Endothelial cell of umbilical vein (primary cell): ENCODE results near the gene ADARB2. TPM values are rescaled to one million over a fixed set of nuclear protein-coding genes. Genes with fewer than 3 reads are reported as not detected.
"Not testable (repeated sequence)": the region's sequence is repeated elsewhere in the genome, so short reads cannot be mapped to it uniquely, and the experiment has no call there.

ENCODE experiments used
- BruUV-seq: library from RNA; stranded (reverse); fragments of 400-500 nt; replicated peaks from 2 replicates; lab custom pipeline; 2021; lab: Mats Ljungman, UMichigan
- CTCF ChIA-PET: fragments of 300-600, 350-600 bp; sonication (Branson Sonifier 250); formaldehyde crosslinking; loops from one replicate; lab custom pipeline; 2021; ENCODE audit warnings: antibody characterized with exemption, inconsistent platforms; lab: Charles Lee
- POLR2A ChIA-PET: fragments of 300-600, 350-600 bp; sonication (Branson Sonifier 250); formaldehyde crosslinking; loops from one replicate; lab custom pipeline; 2021; ENCODE audit warnings: antibody characterized with exemption, inconsistent platforms; lab: Charles Lee
- DNase-seq: peaks from one replicate; pipeline ENCODE4 v3.0.0-alpha.2; 2011; ENCODE audit warnings: low read depth, low spot score
- FAIRE-seq: peaks from 2 replicates; lab custom pipeline; 2011; peaks lifted over from hg19 to GRCh38; lab: Jason Lieb, UNC
- H2AFZ ChIP-seq: 2 replicates; pipeline ENCODE4 v1.6.0; 2012; ENCODE audit warnings: low read depth, low read length, control low read depth, inconsistent platforms
- H3K27ac ChIP-seq: 2 replicates; pipeline ENCODE4 v1.5.1; 2011; ENCODE audit warnings: low read depth, mild to moderate bottlenecking, control low read depth, low read length, moderate library complexity; ENCODE audit not compliant: insufficient read depth
- H3K27me3 ChIP-seq, 2 experiments: 2 replicates each; pipeline versions ENCODE4 v1.6.0 to v1.6.1; 2011; ENCODE audit warnings: low read length in 2 of 2, mixed read lengths in 1 of 2; ENCODE audit not compliant: control insufficient read depth in 2 of 2, insufficient read depth in 2 of 2
- H3K36me3 ChIP-seq, 2 experiments: 2 replicates in 1 of 2; 3 replicates in 1 of 2; pipeline ENCODE4 v1.5.1; 2011; ENCODE audit warnings: low read length in 2 of 2, mild to moderate bottlenecking in 1 of 2, moderate library complexity in 1 of 2; ENCODE audit not compliant: control insufficient read depth in 2 of 2, insufficient read depth in 2 of 2; ENCODE audit errors: extremely low read depth in 1 of 2
- H3K4me1 ChIP-seq: 3 replicates; pipeline ENCODE4 v1.5.1; 2011; ENCODE audit warnings: mild to moderate bottlenecking, low read length; ENCODE audit not compliant: control insufficient read depth, insufficient read depth; ENCODE audit errors: extremely low read depth
- H3K4me2 ChIP-seq: 2 replicates; pipeline ENCODE4 v1.6.1; 2011; ENCODE audit warnings: low read length, control low read depth, mixed read lengths; ENCODE audit not compliant: insufficient read depth
- H3K4me3 ChIP-seq, 3 experiments: fragments of 200-600 bp in 1 of 3; sonication (generic), shearing (Covaris generic) in 1 of 3; replicated peaks in 1 of 3; 2 replicates each; pipeline ENCODE4 v1.5.1; 2011 to 2016; ENCODE audit warnings: control low read depth in 3 of 3, low read length in 3 of 3, mild to moderate bottlenecking in 2 of 3, inconsistent platforms in 1 of 3, low read depth in 1 of 3, moderate library complexity in 1 of 3; ENCODE audit not compliant: insufficient read depth in 1 of 3
- H3K79me2 ChIP-seq: 2 replicates; pipeline ENCODE4 v1.6.0; 2012; ENCODE audit warnings: low read length, inconsistent platforms; ENCODE audit not compliant: control insufficient read depth, insufficient read depth
- H3K9ac ChIP-seq: replicated peaks from 2 replicates; pipeline ENCODE3; 2011; ENCODE audit warnings: low read length, control low read depth; ENCODE audit not compliant: insufficient read depth; ENCODE audit errors: extremely low read depth
- H3K9me1 ChIP-seq: replicated peaks from 3 replicates; pipeline ENCODE4 v1.6.0; 2011; ENCODE audit warnings: mild to moderate bottlenecking, low read length; ENCODE audit not compliant: control insufficient read depth, insufficient read depth; ENCODE audit errors: extremely low read depth
- H3K9me3 ChIP-seq: replicated peaks from 2 replicates; pipeline ENCODE4 v1.5.1; 2012; ENCODE audit warnings: low read length, inconsistent platforms; ENCODE audit not compliant: control insufficient read depth, insufficient read depth
- H4K20me1 ChIP-seq: replicated peaks from 2 replicates; pipeline ENCODE3; 2011; ENCODE audit warnings: mild to moderate bottlenecking, low read length; ENCODE audit not compliant: control insufficient read depth, insufficient read depth; ENCODE audit errors: extremely low read depth
- EZH2 ChIP-seq: IDR thresholded peaks from 2 replicates; pipeline ENCODE4 v1.6.1; 2012; ENCODE audit warnings: borderline replicate concordance, low read depth, mild to moderate bottlenecking, moderate library complexity, low read length, inconsistent platforms; ENCODE audit not compliant: severe bottlenecking
- FOS ChIP-seq: IDR thresholded peaks from 2 replicates; pipeline ENCODE4 v1.6.1; 2011; ENCODE audit warnings: mild to moderate bottlenecking, low read length, moderate library complexity, borderline replicate concordance; ENCODE audit not compliant: insufficient read depth
- GATA2 ChIP-seq: IDR thresholded peaks from 2 replicates; pipeline ENCODE4 v1.7.0; 2011; ENCODE audit warnings: low read depth, mild to moderate bottlenecking, moderate library complexity, mixed read lengths, low read length; ENCODE audit not compliant: insufficient read length, insufficient read depth
- JUN ChIP-seq: IDR thresholded peaks from 2 replicates; pipeline ENCODE4 v1.6.1; 2011; ENCODE audit warnings: borderline replicate concordance, low read depth; ENCODE audit not compliant: insufficient read length, insufficient read depth
- MYC ChIP-seq: IDR thresholded peaks from one replicate; pipeline ENCODE4 v1.6.1; 2011; ENCODE audit warnings: mild to moderate bottlenecking, low read depth, low read length
- POLR2A ChIP-seq: IDR thresholded peaks from 2 replicates; pipeline ENCODE4 v1.6.1; 2012; ENCODE audit warnings: low read depth, mild to moderate bottlenecking, control low read depth, low read length
- POLR2AphosphoS5 ChIP-seq: IDR thresholded peaks from 2 replicates; pipeline ENCODE4 v1.6.1; 2012; ENCODE audit warnings: low read depth, mild to moderate bottlenecking, control low read depth, low read length, moderate library complexity; ENCODE audit not compliant: insufficient read depth
- dilution Hi-C: fragments of 300-500 bp; cut with MboI; formaldehyde crosslinking; loops from one replicate; pipeline ENCODE4 v1.15.0; 2019; ENCODE audit warnings: low sequenced_read_pairs; ENCODE audit not compliant: extremely low pct_ligation_motif_present
- intact Hi-C: fragments of 100-400 bp; cut with micrococcal nuclease; formaldehyde crosslinking; loops from one replicate; pipeline ENCODE4 v1.10.0; 2022
- polyA plus RNA-seq, 4 experiments: library from polyadenylated mRNA; depleted of rRNA in 3 of 4; stranded (reverse) in 3 of 4; unstranded in 1 of 4; fragments of >200 nt; gene quantifications; 2 replicates each; pipeline versions ENCODE4 v1.2.1 to v1.2.3, GENCODE V29; 2011 to 2012; ENCODE audit warnings: missing spikeins in 1 of 4
- total RNA-seq: library from RNA; stranded (reverse); gene quantifications from 2 replicates; pipeline ENCODE4 v1.2.3, GENCODE V29; 2021
- TF ChIP-seq, protein P1 (sequence below), 2 donors: IDR thresholded peaks; 1 replicate in 1 of 2; 2 replicates in 1 of 2; pipeline ENCODE4 v1.5.1; 2011; ENCODE audit warnings: low read length in 2 of 2, mild to moderate bottlenecking in 2 of 2, moderate library complexity in 2 of 2, control low read depth in 1 of 2, inconsistent platforms in 1 of 2, low read depth in 1 of 2; ENCODE audit not compliant: insufficient read depth in 1 of 2; ENCODE audit errors: extremely low read depth in 1 of 2
- TF ChIP-seq, protein P2 (sequence below): IDR thresholded peaks from 2 replicates; pipeline ENCODE4 v1.6.1; 2011; ENCODE audit not compliant: insufficient read depth, insufficient read length

Gene ADARB2
- total and polyA plus RNA-seq, 2 donors (not counting 3 experiments of a cell fraction or from before 2014, with no cell fraction given): not detected

DNA sequence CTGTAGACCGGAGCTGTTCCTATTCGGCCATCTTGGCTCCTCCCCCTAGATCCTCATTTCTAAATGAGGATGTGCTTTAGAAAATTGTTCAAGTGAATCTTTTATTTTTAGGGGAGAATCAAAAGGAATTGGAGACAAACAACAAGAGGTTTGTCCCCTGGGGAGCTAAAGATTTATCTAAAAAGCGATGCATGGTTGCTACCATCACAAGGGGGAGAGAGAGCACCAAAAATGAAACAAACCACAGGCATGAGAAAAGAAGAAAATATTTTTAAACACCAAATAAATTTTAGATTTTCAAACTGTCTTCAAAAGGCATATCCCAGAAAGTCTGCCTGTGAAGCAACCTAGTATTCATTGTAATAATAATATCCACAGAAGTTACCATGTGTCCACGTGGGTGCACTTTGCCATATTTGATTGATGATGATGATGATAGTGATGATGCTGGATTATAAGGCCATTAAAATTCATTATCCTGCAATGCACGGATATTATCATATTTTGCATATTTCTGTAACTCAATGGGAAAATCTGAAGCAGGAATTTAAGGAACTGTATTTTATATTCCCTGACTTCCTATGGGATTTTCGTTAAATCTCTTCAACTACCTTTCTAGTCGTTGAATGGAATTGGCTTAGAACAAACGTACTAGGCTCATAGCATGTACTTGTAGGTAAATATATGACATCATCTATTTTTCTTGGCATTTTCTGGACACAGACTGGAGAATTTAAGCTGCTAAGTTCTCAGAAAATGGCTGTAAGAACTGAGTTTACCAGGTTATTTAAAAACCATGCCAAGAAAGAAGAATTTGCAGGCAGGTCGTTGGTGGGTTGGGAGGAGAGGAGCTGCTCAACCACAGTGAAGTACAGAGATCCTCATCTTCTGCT, 509.6 kb downstream of the ADARB2 start:
- ChIA-PET CTCF (no interaction called here), POLR2A (no interaction called here)
- TF ChIP-seq POLR2A (no peak), POLR2AphosphoS5 (no peak), MYC (no peak), JUN (no peak), FOS (no peak), GATA2 (no peak), EZH2 (no peak)
- TF ChIP-seq, protein P1, sequence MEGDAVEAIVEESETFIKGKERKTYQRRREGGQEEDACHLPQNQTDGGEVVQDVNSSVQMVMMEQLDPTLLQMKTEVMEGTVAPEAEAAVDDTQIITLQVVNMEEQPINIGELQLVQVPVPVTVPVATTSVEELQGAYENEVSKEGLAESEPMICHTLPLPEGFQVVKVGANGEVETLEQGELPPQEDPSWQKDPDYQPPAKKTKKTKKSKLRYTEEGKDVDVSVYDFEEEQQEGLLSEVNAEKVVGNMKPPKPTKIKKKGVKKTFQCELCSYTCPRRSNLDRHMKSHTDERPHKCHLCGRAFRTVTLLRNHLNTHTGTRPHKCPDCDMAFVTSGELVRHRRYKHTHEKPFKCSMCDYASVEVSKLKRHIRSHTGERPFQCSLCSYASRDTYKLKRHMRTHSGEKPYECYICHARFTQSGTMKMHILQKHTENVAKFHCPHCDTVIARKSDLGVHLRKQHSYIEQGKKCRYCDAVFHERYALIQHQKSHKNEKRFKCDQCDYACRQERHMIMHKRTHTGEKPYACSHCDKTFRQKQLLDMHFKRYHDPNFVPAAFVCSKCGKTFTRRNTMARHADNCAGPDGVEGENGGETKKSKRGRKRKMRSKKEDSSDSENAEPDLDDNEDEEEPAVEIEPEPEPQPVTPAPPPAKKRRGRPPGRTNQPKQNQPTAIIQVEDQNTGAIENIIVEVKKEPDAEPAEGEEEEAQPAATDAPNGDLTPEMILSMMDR (IDR thresholded peaks at IDR 0.05; ENCODE audit: extremely low read depth in 1 of 2, insufficient read depth in 1 of 2, low read depth in 1 of 2, low read length in 2 of 2): no peak
- TF ChIP-seq, protein P2, sequence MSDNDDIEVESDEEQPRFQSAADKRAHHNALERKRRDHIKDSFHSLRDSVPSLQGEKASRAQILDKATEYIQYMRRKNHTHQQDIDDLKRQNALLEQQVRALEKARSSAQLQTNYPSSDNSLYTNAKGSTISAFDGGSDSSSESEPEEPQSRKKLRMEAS: no peak
- no peak for DNase-seq
- no peaks in the 10 kb centered on the region for H4K20me1 ChIP-seq
- H3K9me1 ChIP-seq: no peaks in the 10 kb centered on the region
- no peak for FAIRE-seq
- BruUV-seq: no TSS peak
- H3K27me3 ChIP-seq: no peaks in the 10 kb centered on the region
- intact Hi-C loops (no loop called here), dilution Hi-C loops (no loop called here)
- no peak overlapping the region for H3K27ac ChIP-seq
- no peak overlapping the region for H3K4me2 ChIP-seq
- no peak overlapping the region for H3K4me3 ChIP-seq
- no peak overlapping the region for H2AFZ ChIP-seq
- no peak overlapping the region for H3K9ac ChIP-seq
- H3K9me3 ChIP-seq: no peaks in the 10 kb centered on the region
- no peaks in the 10 kb centered on the region for H3K79me2 ChIP-seq
- no peaks in the 10 kb centered on the region for H3K4me1 ChIP-seq
- H3K36me3 ChIP-seq: no peaks in the 10 kb centered on the region

DNA sequence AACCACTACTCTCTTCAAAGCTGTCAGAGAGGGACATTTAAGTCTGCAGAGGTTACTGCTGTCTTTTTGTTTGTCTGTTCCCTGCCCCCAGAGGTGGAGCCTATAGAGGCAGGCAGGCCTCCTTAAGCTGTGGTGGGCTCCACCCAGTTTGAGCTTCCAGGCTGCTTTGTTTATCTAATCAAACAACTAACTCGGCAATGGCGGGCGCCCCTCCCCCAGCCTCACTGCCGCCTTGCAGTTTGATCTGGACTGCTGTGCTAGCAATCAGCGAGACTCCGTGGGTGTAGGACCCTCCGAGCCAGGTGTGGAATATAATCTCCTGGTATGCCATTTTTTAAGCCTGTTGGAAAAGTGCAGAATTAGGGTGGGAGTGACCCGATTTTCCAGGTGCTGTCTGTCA, 510.4 kb downstream of the ADARB2 start:
- BruUV-seq, dilution Hi-C loops, H3K9ac ChIP-seq: not testable (repeated sequence)

More for the DNA sequence above, 510.4 kb downstream of the ADARB2 start:
- DNase-seq, H2AFZ ChIP-seq, H4K20me1 ChIP-seq, intact Hi-C loops, H3K27me3 ChIP-seq, CTCF ChIA-PET, FAIRE-seq, H3K36me3 ChIP-seq, H3K4me2 ChIP-seq, H3K9me1 ChIP-seq, H3K4me1 ChIP-seq, H3K79me2 ChIP-seq, H3K9me3 ChIP-seq, POLR2A ChIA-PET, H3K4me3 ChIP-seq, H3K27ac ChIP-seq: not testable (repeated sequence)
